Activated CD8-positive, alpha-beta memory T cell treated with anti-CD3 and anti-CD28 coated beads, Interleukin-2, amount 50 U/mL, for 24 hours (primary cell): Measurements from ENCODE around the gene ZNF341.

Source experiments
- DNase-seq: peaks from one replicate; pipeline ENCODE4 v3.0.0-alpha.2; 2020; ENCODE audit errors: extremely low read depth

Gene ZNF341

DNA sequence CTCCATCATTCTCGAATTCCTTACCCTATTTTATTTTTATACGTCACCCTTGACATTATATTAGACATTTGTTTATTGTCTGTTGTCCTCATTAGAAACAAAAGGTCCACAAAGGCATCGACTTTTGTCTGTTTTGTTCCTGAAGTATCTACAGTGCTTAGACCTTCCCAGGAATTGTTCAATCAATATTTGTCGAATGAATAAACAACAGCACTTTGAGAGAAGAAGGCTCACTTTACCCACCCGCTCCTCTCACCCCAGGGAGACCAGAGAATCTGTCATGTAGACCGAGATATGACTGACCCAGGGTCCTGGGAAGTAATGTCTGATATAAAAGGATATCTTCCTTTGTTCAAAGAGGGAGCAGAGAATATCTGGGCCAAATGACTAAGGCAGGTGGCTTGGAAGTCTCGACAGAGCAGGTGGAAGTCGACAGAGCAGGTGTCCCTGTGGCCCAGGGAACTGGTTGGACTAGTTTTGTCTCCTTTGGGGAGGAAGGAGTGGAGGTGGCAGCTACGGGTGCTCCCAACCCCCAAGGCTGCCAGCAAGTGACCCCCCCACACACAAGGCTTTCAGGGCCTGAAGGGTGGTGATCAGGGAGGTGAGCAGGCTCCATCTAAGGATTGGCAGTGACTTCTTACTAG is 64.6 kb downstream of the ZNF341 start:
- no peak for DNase-seq

DNA sequence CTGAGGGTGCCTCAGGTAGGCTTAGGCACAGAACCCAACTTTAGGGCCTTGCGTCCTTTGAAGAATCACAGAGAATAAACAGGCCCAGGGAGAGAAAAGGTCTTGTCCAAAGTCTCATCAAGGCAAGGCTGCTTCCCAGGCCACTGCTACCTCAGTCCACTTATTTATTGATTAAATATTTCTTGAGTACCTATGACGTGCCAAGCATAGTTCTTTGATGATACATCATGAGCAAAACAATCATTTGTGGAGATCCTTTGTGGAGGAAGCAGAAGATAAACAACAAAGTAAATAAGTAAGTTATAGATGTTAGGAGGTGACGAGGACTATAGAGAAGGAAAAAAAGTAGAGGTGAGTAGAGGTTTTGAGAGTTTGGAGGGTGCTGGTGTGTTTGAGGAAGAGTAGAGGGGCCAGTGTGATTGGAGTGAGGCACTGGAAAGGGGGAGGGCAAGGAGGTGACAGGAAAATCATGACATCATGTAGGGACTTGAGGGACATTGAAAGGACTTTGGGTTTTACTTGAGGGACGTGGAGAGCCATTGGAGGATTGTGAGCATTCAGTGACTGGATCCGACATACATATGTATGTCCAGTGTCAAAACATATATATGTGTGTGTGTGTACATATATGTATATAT is 65.2 kb downstream of the ZNF341 start:
- no peak for DNase-seq

DNA sequence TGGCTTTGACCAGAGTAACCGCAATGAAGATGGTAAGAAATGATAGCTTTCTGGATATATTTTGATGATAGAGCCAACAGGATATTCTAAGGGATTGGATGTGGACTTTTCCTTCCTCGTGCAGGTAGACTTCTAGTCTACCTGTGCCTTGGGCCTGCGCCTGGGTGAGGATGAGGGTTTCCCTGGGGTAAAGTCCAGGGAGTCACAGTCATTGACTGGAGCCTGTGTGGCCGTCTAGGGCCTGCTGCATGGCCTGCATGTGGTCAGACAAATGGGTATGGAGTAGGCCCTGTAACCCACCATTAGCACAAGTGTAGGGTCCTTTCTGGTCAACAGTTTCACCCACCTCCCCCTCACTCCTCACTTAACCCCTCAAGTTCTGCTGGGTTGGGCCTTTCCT is 66.6 kb downstream of the ZNF341 start:
- no peak for DNase-seq

DNA sequence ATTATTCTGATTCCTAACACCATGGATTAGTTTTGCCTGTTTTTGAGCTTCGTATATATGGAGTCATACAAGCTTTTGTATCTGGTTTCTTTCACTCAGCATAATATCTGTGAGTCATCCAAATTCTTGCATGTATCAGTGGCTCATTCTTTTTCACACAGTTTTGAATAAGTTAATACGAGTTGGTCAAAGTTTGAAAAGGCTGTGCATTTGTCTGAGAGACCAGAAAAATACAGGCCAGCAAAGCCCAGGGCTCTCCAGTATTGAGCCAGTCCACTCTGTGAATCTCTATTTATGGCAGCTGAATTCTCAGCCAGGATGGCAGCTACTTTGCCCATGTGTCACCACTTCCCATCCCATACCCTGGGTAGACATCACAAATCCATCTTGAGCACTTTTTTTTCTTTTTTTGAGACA is 72.1 kb downstream of the ZNF341 start:
- DNase-seq: no peak

DNA sequence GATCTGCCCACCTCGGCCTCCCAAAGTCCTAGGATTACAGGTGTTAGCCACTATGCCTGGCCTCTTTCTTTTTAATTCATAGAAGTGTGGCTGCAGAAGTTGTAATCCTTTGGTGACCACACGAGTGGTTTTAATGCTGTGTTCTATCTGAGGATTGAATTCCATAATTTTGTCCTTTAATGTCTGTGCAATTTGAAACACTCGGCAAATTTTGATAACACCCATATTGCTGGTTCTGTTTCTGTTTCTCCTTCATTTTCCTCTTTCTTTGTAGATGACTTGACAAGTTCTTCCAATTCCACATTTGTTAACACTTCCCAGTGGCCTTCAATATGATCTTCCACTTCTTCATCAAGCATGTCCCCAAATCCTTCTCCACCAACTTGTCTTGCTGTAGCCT is 76.6 kb downstream of the ZNF341 start:
- no peak for DNase-seq

DNA sequence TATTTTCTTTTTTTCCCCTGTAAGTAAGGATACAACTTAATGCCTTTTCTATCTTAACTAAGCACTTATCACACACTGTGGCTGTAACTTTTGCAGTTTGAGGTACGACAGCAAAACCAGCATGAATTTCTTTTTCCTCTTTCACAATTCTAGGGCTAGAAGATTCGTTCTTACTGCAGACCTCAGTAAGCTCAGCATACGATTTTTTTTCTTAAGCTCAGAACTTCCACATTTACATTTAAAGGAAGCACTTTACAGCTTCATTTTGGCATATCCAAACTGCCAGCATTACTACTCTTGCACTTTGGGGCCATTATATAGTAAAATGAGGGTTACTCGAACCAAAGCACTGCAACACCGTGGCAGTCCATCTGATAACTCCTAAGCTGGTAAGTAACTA is 78.5 kb downstream of the ZNF341 start:
- DNase-seq: no peak

DNA sequence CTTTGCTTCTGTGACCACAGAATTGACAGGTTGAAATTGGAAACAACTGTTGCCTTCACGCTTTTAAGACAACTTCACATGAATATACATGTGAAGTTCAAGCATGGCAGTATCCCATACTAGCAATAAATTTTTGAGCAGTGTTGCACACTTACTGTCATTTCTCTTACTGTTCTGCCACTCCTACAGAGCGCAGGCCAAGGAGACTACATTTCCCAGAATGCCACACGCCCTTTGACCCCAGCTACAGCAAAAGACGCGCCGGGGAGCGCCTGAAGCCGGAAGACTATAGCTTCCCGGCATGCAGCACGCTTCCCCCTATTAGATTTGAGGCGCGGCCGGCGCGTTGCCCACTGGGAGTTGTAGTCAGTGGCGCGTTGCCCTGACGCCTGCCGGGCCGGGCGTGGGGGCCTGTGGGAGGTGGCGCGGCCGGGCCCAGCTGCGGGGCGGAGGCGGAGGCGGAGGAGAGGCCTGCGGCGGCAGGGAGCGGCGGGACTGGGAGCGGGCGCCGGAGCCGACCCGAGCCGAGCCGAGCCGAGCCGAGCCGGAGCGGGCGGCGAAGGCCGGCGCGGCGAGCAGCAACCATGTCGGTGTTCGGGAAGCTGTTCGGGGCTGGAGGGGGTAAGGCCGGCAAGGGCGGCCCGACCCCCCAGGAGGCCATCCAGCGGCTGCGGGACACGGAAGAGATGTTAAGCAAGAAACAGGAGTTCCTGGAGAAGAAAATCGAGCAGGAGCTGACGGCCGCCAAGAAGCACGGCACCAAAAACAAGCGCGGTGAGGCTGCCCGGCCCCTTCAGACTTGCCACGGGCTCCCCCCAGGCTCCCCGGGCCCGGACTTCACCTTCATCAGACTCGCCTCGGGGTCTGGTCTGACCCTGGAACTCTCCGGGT is 79.3 kb downstream of the ZNF341 start, which contains the start of gene CHMP4B:
CHMP4B (plus strand) TSS at position 464 of the 891 bp plus-strand sequence; CDS start at position 585, 121 bp downstream.
- DNase-seq: peak; percentile 91

DNA sequence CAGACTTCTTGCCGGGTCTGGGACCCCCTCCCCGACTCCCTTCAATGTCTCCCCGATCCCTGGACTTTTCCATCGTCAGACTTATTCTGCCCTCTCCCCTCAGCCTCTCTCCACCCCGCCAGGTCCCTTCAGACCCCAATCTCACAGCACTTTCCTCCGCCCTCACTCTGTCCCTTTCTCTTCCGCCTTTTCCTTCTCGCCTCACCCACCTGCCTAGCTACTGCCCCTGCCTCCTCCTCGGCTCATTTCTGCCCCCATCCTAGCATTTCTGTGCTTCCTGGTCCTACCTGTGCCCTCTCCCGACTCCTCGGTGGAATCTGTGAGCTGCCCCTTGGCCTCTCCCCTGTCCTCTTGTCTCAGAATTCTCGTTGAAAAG is 80.0 kb downstream of the ZNF341 start:
- no peak for DNase-seq

DNA sequence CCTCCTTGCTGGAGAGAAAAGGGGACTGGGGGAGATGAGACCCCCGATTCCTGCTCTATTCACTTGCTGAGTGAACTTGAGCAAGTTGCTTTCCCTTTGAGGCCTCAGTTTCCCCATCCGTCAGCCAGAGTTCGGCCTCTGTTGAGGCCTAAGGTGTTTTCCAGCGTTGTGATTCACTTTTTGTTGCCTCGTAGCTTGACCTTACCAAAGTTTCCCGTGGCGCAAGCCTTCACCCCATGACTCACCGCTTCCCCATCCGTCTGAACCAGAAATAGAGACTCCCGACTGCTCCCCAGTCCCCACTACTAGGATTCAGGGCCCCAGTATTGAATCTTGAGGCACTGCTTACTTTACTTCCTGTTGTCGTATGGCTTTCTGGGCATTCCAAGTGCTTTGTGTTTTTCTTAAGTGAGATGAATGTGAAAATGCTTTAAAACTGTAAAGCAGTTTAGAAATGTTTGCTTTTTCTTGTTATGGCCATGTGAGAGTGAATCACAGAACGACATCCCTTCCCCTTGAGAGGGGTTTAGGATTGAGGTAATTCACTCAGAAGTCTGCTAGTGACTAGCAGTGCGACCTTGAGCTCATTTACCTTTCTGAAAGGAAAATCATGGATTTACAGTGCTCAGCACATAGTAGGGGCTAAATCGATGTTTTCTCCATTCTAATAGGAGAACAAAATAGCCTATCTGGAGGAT is 80.5 kb downstream of the ZNF341 start:
- DNase-seq: no peak

DNA sequence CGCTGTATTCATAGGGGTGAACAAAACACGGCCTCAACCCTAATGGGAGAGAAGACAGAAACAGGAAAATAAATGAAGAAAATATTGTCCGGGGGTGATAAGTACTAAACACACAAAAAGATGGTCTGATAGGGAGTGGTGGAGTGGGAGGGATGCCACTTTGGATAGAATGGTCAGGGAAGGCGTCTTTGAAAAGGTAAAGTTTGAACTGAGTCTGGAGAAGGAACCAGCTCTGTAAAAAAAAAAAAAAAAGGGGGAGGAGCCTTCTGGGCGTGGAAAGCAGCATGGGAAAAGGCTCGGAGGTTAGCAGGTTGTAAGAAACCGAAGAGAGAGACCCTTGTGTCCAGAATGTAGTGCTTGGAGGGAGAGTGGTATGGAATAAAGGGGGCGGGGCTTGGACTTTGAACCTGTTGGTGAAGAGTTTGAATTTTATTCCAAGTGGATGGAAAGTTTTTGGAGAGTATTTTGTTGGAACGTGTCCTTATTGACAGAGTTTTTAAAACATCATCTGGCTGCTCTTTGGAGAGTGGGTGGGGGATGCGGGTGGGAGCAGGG is 81.2 kb downstream of the ZNF341 start:
- no peak for DNase-seq

DNA sequence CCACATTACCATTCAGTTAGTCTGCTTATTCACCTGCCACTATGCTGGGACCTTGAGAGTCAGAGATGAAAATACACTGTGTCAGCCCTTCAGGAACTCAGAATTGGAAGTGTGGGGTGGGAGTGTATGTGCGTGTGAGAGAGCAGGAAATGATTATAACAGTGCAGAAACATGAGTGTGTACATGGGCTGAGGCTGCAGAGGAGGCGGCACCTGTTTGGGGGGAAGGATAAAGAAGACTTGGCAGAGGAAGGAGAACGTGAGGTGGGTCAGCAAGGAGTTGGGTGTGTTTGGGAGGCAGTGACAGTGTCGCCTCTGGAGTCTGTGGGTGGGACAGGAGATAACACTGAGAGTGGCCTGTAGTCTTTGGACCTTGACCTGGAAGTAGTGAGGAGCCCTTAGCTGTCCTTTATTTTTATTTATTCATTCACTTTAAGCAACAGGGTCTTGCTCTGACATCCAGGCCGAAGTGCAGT is 82.5 kb downstream of the ZNF341 start:
- no peak for DNase-seq

DNA sequence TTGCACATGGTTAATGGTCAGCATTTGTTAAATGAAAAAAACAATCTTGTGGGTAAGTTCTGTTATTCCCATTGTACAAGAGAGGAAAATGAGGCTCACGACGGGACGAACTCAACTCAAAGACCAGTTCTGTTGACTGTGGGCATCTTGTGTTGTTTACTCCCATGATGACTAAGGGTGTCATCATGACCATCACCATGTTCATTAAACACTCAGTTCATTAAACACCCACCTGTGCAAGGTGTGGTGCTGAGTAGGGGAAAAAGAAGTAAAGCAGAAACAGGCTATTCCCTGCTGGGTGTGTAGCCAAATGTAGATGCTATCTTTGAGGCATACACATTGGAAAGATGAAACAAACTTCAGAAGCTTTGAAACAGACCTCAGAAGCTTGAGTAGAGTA is 83.9 kb downstream of the ZNF341 start:
- DNase-seq: no peak

DNA sequence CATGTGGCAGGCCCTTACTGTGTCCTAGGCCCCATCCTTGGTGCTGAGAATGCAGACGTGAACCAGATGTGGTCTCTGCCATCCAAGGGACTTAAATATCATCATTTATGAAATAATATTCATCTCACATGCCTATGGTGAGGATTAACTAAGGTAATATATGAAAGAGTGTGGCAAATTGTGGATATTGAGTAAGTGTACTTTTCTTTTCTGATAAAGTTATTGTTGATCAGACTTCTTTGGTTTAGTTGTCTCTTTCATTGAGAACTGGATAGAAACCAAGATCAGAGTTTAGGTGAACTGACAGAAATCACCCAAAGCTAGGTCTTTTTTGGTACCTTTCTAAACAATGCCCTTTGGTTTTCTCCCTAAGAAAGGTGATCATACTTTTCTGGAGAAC is 84.4 kb downstream of the ZNF341 start:
- no peak for DNase-seq

DNA sequence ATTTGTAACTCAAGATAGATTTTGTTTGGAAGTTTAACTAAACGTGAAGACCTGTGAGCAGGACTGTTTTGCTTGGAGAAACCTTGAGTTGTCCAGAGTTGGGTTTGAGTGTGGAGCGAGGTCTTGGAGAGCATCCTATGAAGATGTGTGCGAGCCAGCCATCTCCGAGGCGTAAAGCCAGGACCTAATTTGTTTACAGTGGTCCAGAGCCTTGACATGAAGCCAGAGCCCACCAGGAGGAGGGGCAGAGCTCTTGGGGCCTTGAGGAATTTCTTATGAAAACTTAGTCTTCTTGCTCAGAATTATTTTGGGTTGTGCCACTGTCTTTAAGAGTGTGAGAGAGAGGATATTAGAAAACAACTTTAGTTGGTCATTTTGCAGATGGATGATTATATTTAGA is 85.6 kb downstream of the ZNF341 start:
- DNase-seq: no peak

DNA sequence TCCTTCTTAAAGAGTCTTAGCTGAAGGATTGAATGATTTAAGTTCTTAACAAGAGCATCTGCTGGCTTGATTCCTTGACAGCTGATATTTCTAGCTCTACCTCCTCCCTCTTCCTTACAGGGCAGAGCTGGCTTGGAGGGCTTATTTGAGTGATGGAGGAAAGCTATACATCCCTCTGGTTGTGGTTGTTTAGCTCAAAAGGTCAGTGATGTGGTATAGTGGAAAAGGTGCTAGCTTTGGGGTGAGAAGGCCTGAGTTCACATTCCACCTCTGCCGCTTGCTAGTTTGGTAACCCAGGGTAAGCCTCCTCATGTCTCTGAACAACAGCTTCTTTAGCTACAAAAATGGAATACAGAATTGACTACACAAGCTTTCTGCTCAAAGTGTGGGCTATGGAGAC is 87.7 kb downstream of the ZNF341 start:
- DNase-seq: no peak

DNA sequence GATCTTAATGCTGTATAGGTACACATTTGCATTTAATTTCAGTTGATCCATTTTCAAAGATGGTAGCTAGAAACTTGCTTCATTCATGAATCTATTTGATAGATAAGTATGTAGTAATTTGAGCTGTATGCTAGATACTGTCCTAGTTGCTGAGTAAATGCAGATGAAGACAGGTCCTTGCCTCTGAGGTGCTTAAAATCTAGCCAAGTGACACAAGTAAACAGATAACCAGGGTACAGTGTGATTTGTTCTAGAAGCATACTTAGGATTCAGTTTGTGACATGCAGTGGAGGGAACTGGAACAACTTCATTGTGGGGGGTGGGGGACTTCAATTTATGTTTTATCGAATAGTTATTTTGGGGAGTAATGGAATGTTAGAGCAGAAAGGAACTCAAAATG is 88.6 kb downstream of the ZNF341 start:
- DNase-seq: no peak

DNA sequence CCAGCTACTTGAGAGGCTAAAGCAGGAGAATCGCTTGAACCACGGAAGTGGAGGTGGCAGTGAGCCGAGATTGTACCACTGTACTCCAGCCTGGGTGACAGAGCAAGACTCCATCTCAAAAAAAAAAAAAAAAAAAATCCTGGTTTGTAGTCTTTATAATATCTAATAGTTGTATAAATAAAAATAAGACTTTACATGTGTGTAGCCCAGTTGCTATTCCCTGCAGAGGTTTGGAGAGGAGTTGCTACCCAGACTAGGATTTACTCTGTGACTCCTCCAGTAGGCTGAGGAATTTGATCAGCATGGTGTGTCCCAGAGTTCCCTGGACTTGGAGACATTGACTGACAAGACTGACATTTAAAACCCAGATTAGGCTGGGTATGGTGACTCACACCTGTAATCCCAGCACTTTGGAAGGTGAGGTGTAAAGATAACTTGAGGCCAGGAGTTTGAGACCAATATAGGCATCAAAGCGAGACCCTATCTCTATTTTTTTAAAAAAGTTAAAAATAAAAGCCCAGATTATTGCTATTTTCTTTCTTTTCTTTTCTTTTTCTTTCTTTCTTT is 89.6 kb downstream of the ZNF341 start:
- no peak for DNase-seq

DNA sequence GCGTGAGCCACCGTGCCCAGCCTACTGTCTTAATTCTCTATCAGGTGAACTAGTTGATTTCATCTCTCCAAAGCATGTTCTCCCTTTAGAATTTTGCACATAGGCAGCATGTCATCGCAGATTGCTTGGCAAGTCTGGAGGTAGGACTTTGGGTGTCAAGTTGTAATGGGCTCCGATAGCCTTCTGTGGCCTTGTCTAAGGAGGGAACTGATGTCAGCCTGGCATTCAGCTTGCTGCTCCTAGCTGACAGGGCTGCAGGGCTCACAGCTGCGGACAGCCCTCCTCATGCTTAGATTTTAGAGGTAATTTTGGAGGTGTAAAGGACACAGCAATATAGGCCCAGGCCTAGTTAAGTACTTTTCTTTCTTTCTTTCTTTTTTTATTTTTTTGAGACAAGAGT is 90.6 kb downstream of the ZNF341 start:
- no peak for DNase-seq

DNA sequence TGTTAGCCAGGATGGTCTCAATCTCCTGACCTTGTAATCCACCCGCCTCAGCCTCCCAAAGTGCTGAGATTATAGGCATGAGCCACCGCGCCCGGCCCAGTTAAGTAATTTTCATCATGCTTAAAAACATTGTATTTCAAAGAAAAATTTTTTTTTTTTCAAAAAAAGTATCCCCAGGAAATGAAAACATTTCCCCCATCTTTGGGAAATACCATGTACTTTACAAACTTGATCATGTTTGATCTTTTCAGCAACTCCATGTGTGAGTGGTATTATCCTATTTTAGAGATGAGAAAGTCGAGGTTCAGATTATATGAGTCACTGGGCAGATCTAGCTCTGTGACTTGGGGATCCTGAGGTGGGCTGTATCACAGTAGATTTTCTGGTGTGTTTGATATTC is 91.2 kb downstream of the ZNF341 start:
- DNase-seq: no peak

DNA sequence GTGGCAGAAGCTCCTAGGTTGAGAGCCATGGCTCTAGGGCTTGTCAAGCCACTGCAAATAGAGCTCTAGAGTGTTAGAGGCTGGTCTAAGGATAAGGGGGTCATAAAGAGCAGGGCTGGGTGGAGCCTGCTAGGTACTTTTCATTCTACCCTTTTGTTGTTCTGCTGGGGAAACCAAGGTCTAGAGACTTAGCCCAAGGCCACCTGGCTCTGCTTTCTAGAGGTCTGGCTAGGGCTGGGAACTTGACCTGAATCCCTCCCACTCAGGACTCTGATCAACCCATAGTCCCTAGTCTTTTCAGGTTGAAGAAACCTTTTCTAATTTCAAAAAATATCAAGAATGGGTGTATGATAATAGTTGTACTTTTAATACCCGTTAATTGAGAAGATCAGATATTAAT is 93.1 kb downstream of the ZNF341 start:
- DNase-seq: no peak
